Endothelial cell (in vitro differentiated cells): ENCODE data around the gene VWA8. TPM values are rescaled to one million over a fixed set of nuclear protein-coding genes. Genes with fewer than 3 reads are reported as not detected.

Experiments used
- DNase-seq: peaks from one replicate; pipeline ENCODE4 v3.0.0; 2021; ENCODE audit warnings: low spot score
- H3K27ac Mint-ChIP-seq: one replicate; pipeline ENCODE4 v1.8.0; 2021; ENCODE audit warnings: mixed read lengths, inconsistent platforms; ENCODE audit not compliant: unreplicated experiment
- H3K27me3 Mint-ChIP-seq: one replicate; pipeline ENCODE4 v1.8.0; 2021; ENCODE audit warnings: mild to moderate bottlenecking, moderate library complexity, mixed read lengths, inconsistent platforms; ENCODE audit not compliant: unreplicated experiment
- H3K36me3 Mint-ChIP-seq: one replicate; pipeline ENCODE4 v1.8.0; 2021; ENCODE audit warnings: mild to moderate bottlenecking, low read depth, mixed read lengths, inconsistent platforms; ENCODE audit not compliant: unreplicated experiment
- H3K4me1 Mint-ChIP-seq: one replicate; pipeline ENCODE4 v1.8.0; 2021; ENCODE audit warnings: mild to moderate bottlenecking, mixed read lengths, inconsistent platforms; ENCODE audit not compliant: unreplicated experiment
- H3K4me3 Mint-ChIP-seq: one replicate; pipeline ENCODE4 v1.8.0; 2021; ENCODE audit warnings: mild to moderate bottlenecking, mixed read lengths, inconsistent platforms; ENCODE audit not compliant: unreplicated experiment
- H3K9me3 Mint-ChIP-seq: one replicate; pipeline ENCODE4 v1.8.0; 2021; ENCODE audit warnings: mixed read lengths, inconsistent platforms; ENCODE audit not compliant: unreplicated experiment
- total RNA-seq: library from RNA; stranded (reverse); fragmentation: NEBNext Ultra II Directional; extraction: Animal tissue kit (Norgen Biotek cat#: 25700); gene quantifications from one replicate; pipeline ENCODE4 v1.2.1, GENCODE V29; 2021; ENCODE audit not compliant: unreplicated experiment
- TF ChIP-seq, protein P1 (sequence below): fragments of 200-600 bp; sonication (generic); IDR thresholded peaks from one replicate; pipeline ENCODE4 v1.5.0; 2021; ENCODE audit warnings: antibody characterized with exemption; ENCODE audit not compliant: unreplicated experiment

VWA8 gene
- total RNA-seq, 1 donor from 2014 or later = 8.2 TPM

DNA sequence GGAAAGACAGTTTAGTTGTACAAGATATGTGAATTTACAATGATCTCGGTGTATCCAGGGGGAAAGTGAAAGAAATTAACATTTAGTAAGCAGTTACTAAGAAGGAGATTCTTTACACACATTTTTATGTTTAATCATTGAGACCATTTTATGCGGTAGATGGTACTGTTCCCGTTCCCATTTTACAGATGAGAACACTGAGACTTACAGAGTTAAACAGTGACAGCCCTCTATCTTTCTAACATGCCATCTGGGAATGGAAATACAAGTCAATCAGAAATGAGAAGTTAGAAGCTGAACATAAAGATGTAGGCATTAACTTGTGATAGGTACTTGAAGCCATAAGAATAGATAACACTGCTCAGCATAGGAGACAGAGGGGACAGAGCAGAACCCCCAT lies 144.9 kb downstream of the VWA8 start:
- Mint-ChIP-seq H3K36me3 (peaks cover 15% of the 10 kb centered on the region), H3K4me1 (peaks cover 11% of the 10 kb centered on the region), H3K9me3 (no peaks in the 10 kb centered on the region), H3K4me3 (peak overlapping the region; percentile 5), H3K27me3 (no peaks in the 10 kb centered on the region), H3K27ac (no peak overlapping the region)
- no peak for DNase-seq
- TF ChIP-seq, protein P1, sequence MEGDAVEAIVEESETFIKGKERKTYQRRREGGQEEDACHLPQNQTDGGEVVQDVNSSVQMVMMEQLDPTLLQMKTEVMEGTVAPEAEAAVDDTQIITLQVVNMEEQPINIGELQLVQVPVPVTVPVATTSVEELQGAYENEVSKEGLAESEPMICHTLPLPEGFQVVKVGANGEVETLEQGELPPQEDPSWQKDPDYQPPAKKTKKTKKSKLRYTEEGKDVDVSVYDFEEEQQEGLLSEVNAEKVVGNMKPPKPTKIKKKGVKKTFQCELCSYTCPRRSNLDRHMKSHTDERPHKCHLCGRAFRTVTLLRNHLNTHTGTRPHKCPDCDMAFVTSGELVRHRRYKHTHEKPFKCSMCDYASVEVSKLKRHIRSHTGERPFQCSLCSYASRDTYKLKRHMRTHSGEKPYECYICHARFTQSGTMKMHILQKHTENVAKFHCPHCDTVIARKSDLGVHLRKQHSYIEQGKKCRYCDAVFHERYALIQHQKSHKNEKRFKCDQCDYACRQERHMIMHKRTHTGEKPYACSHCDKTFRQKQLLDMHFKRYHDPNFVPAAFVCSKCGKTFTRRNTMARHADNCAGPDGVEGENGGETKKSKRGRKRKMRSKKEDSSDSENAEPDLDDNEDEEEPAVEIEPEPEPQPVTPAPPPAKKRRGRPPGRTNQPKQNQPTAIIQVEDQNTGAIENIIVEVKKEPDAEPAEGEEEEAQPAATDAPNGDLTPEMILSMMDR = no peak

DNA sequence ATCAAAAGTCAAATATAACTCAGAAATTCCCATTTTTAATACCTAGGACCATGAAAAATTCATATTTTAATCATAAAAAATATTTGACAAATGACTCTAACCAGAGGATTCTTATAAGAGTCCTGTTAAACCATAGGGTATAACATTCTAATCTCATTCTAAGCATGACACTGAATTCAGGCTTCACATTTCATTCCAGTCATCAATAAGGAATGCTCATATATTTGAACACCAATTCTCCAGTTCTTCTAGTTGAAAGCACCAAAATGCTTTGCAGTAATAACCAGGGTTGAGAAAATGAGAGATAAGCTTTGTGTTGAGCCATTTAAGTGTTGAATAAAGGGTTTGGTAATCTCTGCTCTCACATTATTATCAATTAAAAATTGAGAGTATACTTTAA lies 147.5 kb downstream of the VWA8 start:
- Mint-ChIP-seq H3K4me1 (peaks cover 2% of the 10 kb centered on the region), H3K4me3 (no peak overlapping the region), H3K36me3 (peaks cover 15% of the 10 kb centered on the region), H3K9me3 (no peaks in the 10 kb centered on the region), H3K27ac (no peak overlapping the region), H3K27me3 (no peaks in the 10 kb centered on the region)
- DNase-seq = no peak
- TF ChIP-seq, protein P1 = no peak

DNA sequence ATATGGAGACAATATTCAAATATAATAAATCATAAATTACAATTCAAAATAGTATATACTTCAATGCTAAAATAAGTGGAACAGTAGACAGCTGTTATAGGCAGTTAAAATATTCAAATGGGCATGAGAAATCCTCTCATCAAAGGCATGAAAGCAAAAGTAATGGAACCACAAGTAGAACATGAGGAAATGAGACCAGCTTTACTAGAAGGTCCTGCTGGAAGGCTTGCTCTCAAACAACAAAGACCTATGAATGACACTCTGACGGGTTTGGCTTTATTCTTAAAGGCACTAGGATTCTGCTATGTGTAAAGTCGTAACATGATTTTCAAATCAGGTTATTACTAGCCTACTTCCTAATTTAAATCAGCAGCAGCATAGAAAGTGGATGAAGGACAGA lies 148.1 kb downstream of the VWA8 start:
- Mint-ChIP-seq H3K36me3 (peaks cover 15% of the 10 kb centered on the region), H3K27me3 (no peaks in the 10 kb centered on the region), H3K4me3 (no peak overlapping the region), H3K9me3 (no peaks in the 10 kb centered on the region), H3K4me1 (peaks cover 2% of the 10 kb centered on the region), H3K27ac (no peak overlapping the region)
- no peak for DNase-seq
- TF ChIP-seq, protein P1 = no peak

DNA sequence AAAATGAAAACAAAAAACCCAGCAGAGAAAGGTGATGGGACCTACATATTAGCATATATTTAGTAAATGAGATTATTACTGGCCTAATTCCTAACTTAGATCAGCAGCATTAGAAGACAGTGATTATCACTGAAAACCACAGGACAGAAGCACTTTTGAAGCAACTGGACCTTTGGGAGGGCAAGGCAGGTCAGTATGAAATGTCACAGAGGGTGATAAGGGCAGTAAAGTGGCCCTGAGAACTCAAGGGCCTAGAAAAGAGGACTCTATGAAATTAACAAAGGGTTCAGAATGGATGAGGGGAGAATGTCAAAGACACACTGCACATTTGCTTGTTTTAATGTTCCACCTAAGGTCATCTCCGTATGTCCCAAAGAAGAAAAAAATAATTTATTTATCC lies 148.7 kb downstream of the VWA8 start:
- no peak overlapping the region for H3K27ac Mint-ChIP-seq

DNA sequence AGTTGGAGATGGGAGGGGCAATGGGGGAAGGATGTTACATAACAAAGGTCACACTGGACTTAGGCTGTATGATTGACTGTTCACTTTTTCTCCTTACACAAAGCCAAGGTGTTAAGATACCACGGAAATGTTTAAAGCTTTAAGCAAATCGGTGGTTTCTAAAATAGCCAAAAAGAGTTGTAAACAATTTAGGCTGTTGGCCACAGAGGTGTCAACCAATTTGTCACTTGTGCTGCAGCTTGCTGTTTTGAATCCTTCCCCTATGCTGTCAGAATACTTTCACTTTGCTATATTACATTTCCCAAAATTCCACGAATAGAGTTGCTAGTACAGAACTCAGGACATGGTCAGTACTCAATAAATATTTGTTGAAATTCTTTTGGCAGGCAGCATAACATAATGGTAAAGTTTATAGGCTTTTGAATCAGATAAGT lies 149.3 kb downstream of the VWA8 start:
- Mint-ChIP-seq H3K4me1 (peaks cover 2% of the 10 kb centered on the region), H3K27ac (no peak overlapping the region), H3K36me3 (peaks cover 15% of the 10 kb centered on the region), H3K9me3 (no peaks in the 10 kb centered on the region), H3K4me3 (no peak overlapping the region), H3K27me3 (no peaks in the 10 kb centered on the region)
- TF ChIP-seq, protein P1 = no peak
- no peak for DNase-seq

More for the DNA sequence above, 148.7 kb downstream of the VWA8 start:
- no peak overlapping the region for H3K4me3 Mint-ChIP-seq
- H3K36me3 Mint-ChIP-seq = peaks cover 15% of the 10 kb centered on the region
- TF ChIP-seq, protein P1 = no peak
- H3K4me1 Mint-ChIP-seq = peaks cover 2% of the 10 kb centered on the region
- H3K9me3 Mint-ChIP-seq = no peaks in the 10 kb centered on the region
- H3K27me3 Mint-ChIP-seq = no peaks in the 10 kb centered on the region
- DNase-seq = no peak
